Parathyroid adenoma (tissue), 2 donors: Measurements from ENCODE around the gene UTP25.
"Not testable (repeated sequence)": the region's sequence is repeated elsewhere in the genome, so short reads cannot be mapped to it uniquely, and the experiment has no call there.

Experiments
- H2AFZ ChIP-seq: fragments of 300-600 bp; sonication (generic); one replicate; pipeline ENCODE4 v1.7.0; 2017; ENCODE audit warnings: antibody characterized with exemption, mild to moderate bottlenecking
- H3K27ac ChIP-seq: fragments of 300-600 bp; sonication (generic); one replicate; pipeline ENCODE4 v1.7.0; 2017
- H3K27me3 ChIP-seq: fragments of 300-600 bp; sonication (generic); one replicate; pipeline ENCODE4 v1.7.0; 2017; ENCODE audit warnings: low read length; ENCODE audit not compliant: control insufficient read depth, insufficient read depth
- H3K36me3 ChIP-seq: fragments of 300-600 bp; sonication (generic); one replicate; pipeline ENCODE4 v1.7.0; 2017; ENCODE audit warnings: low read length; ENCODE audit not compliant: control insufficient read depth, insufficient read depth
- H3K4me1 ChIP-seq: fragments of 300-600 bp; sonication (generic); one replicate; pipeline ENCODE4 v1.7.0; 2017; ENCODE audit warnings: control low read depth
- H3K4me2 ChIP-seq: fragments of 300-600 bp; sonication (generic); one replicate; pipeline ENCODE4 v1.7.0; 2017; ENCODE audit warnings: low read length
- H3K4me3 ChIP-seq: fragments of 300-600 bp; sonication (generic); one replicate; pipeline ENCODE4 v1.7.0; 2017; ENCODE audit warnings: low read depth, low read length
- H3K79me2 ChIP-seq: fragments of 300-600 bp; sonication (generic); one replicate; pipeline ENCODE4 v1.7.0; 2017; ENCODE audit warnings: control low read depth
- H3K9ac ChIP-seq: fragments of 300-600 bp; sonication (generic); one replicate; pipeline ENCODE4 v1.7.0; 2017; ENCODE audit warnings: mild to moderate bottlenecking
- H3K9me3 ChIP-seq: fragments of 300-600 bp; sonication (generic); one replicate; pipeline ENCODE4 v1.7.0; 2017; ENCODE audit warnings: low read length; ENCODE audit not compliant: control insufficient read depth
- TF ChIP-seq, protein P1 (sequence below): fragments of 300-600 bp; sonication (generic); IDR thresholded peaks from one replicate; pipeline ENCODE4 v1.7.0; 2017; ENCODE audit warnings: antibody characterized with exemption, mild to moderate bottlenecking
- donor health status: primary hyperparathyroidism.

UTP25 gene

GRCh38 chr1:209789245-209789644 lies 38.5 kb upstream of the UTP25 start:
- H3K27ac ChIP-seq = no peak overlapping the region

GRCh38 chr1:209790286-209791193 lies 37.2 kb upstream of the UTP25 start:
- H3K9me3 ChIP-seq = no peaks in the 10 kb centered on the region
- H3K4me1 ChIP-seq = no peaks in the 10 kb centered on the region
- no peak overlapping the region for H3K4me2 ChIP-seq
- H3K36me3 ChIP-seq = no peaks in the 10 kb centered on the region
- no peak overlapping the region for H3K27ac ChIP-seq
- no peak overlapping the region for H3K4me3 ChIP-seq
- H2AFZ ChIP-seq = no peak overlapping the region
- TF ChIP-seq, protein P1, sequence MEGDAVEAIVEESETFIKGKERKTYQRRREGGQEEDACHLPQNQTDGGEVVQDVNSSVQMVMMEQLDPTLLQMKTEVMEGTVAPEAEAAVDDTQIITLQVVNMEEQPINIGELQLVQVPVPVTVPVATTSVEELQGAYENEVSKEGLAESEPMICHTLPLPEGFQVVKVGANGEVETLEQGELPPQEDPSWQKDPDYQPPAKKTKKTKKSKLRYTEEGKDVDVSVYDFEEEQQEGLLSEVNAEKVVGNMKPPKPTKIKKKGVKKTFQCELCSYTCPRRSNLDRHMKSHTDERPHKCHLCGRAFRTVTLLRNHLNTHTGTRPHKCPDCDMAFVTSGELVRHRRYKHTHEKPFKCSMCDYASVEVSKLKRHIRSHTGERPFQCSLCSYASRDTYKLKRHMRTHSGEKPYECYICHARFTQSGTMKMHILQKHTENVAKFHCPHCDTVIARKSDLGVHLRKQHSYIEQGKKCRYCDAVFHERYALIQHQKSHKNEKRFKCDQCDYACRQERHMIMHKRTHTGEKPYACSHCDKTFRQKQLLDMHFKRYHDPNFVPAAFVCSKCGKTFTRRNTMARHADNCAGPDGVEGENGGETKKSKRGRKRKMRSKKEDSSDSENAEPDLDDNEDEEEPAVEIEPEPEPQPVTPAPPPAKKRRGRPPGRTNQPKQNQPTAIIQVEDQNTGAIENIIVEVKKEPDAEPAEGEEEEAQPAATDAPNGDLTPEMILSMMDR = no peak
- no peak overlapping the region for H3K9ac ChIP-seq
- no peaks in the 10 kb centered on the region for H3K79me2 ChIP-seq
- H3K27me3 ChIP-seq = no peaks in the 10 kb centered on the region

More at GRCh38 chr1:209789245-209789644, 38.5 kb upstream of the UTP25 start:
- TF ChIP-seq, protein P1 = no peak
- no peak overlapping the region for H2AFZ ChIP-seq
- H3K4me3 ChIP-seq = no peak overlapping the region
- H3K4me2 ChIP-seq = no peak overlapping the region
- H3K9ac ChIP-seq = no peak overlapping the region
- H3K9me3 ChIP-seq = no peaks in the 10 kb centered on the region
- no peaks in the 10 kb centered on the region for H3K36me3 ChIP-seq
- no peaks in the 10 kb centered on the region for H3K27me3 ChIP-seq
- no peaks in the 10 kb centered on the region for H3K4me1 ChIP-seq
- H3K79me2 ChIP-seq = no peaks in the 10 kb centered on the region

DNA sequence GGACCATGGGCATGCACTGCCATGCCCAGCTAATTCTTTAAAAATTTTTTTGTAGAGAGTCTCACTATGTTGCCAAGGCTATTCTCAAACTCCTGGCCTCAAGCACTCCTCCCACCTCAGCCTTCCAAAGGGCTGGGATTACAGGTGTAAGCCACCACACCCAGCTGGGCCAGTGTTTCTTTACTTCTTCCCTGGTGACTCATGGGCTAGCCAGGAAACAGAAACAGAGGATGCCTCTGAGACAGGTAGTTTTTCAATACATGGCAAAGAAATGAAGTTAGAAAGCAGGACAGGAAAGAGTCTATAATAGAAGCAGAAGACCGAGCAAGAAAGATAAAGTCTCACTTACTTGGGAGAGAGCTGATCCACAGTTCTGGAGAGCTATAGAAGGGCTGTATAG lies 35.9 kb upstream of the UTP25 start:
- Histone ChIP-seq H3K79me2 (no peaks in the 10 kb centered on the region), H3K27me3 (no peaks in the 10 kb centered on the region), H3K4me1 (no peaks in the 10 kb centered on the region), H3K27ac (no peak overlapping the region), H3K4me3 (no peak overlapping the region), H3K9ac (no peak overlapping the region), H3K36me3 (no peaks in the 10 kb centered on the region), H3K9me3 (no peaks in the 10 kb centered on the region), H2AFZ (no peak overlapping the region), H3K4me2 (no peak overlapping the region)
- TF ChIP-seq, protein P1 = no peak

GRCh38 chr1:209793711-209794110 lies 34.1 kb upstream of the UTP25 start:
- not testable (repeated sequence) for H3K4me2 ChIP-seq, H3K36me3 ChIP-seq, H3K27me3 ChIP-seq, H3K79me2 ChIP-seq, H3K27ac ChIP-seq, H3K4me1 ChIP-seq, H3K9me3 ChIP-seq, H3K9ac ChIP-seq, H3K4me3 ChIP-seq, H2AFZ ChIP-seq

DNA sequence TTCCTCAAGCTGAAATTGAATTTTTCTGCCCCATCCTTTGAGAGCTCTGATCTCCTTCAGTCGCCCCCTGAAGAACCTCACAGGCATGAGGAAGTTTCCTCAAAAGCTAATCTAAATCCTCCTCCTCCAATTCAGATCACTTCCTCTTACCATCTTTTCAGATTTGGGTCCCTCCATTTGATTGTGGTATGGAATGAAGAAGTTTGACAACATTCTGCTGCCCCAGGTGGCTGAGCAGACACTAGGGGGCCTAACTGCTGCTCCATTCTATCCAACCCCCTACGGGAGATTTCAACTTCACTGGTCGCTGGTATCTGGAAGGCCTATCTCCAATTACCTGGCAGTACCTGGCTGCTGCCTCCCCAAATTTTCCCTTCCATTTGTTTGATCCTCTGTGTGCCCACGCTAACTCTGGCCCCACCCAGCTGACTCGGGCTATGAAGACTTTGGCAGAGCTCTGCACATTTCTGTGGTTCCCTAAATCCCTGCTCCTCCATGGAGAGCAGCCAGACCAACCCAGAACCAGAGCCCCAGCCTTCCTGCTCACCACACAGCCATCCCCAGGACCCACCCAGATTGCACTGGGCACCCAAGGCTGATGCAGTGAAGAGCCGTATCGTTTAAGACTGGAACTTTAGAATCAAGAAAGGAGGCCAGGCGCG lies 29.7 kb upstream of the UTP25 start:
- Histone ChIP-seq H3K36me3 (no peaks in the 10 kb centered on the region), H3K79me2 (no peaks in the 10 kb centered on the region), H3K27me3 (no peaks in the 10 kb centered on the region), H3K4me2 (no peak overlapping the region), H3K4me1 (peaks cover 5% of the 10 kb centered on the region), H3K9ac (no peak overlapping the region), H2AFZ (no peak overlapping the region), H3K27ac (no peak overlapping the region), H3K9me3 (no peaks in the 10 kb centered on the region), H3K4me3 (no peak overlapping the region)
- TF ChIP-seq, protein P1 = no peak
